Vagina (tissue), 2 donors: ENCODE data around the gene CSN1S1. TPM values are rescaled to one million over a fixed set of nuclear protein-coding genes. Genes with fewer than 3 reads are reported as not detected.
A peak's percentile ranks its signal among the peaks of the same experiment; 100 is the strongest.

Experiments
- DNase-seq, 2 donors: peaks; one replicate each; pipeline ENCODE4 v3.0.0-alpha.2; 2017; ENCODE audit errors: extremely low spot score in 2 of 2
- H3K27ac ChIP-seq: fragments of 200-600 bp; sonication (generic); one replicate; pipeline ENCODE4 v1.5.1; 2019
- H3K27me3 ChIP-seq: fragments of 200-600 bp; sonication (generic); one replicate; pipeline ENCODE4 v1.5.1; 2019
- H3K36me3 ChIP-seq, 2 donors: fragments of 200-600 bp; sonication (generic); one replicate each; pipeline ENCODE4 v1.5.1; 2017 to 2019
- H3K4me1 ChIP-seq: fragments of 200-600 bp; sonication (generic); one replicate; pipeline ENCODE4 v1.5.1; 2019
- H3K4me3 ChIP-seq, 2 donors: fragments of 200-600 bp; sonication (generic); 1 replicate in 1 of 2; 2 replicates in 1 of 2; pipeline ENCODE4 v1.5.1; 2016 to 2019
- H3K9me3 ChIP-seq: fragments of 200-600 bp; sonication (generic); one replicate; pipeline ENCODE4 v1.5.1; 2019
- CTCF ChIP-seq, 3 experiments: fragments of 450-650 bp in 2 of 3; fragments of 200-600 bp in 1 of 3; sonication (generic) in 1 of 3; IDR thresholded peaks; one replicate each; pipeline ENCODE4 v1.5.1; 2017 to 2019; ENCODE audit warnings: antibody characterized with exemption in 3 of 3, mild to moderate bottlenecking in 2 of 3, moderate library complexity in 2 of 3
- POLR2A ChIP-seq, 2 donors: fragments of 450-650 bp; IDR thresholded peaks; one replicate each; pipeline ENCODE4 v1.6.1; 2017; ENCODE audit warnings: antibody characterized with exemption in 2 of 2, mild to moderate bottlenecking in 2 of 2, moderate library complexity in 2 of 2
- POLR2AphosphoS5 ChIP-seq, 2 donors: sonication (generic); formaldehyde crosslinking; IDR thresholded peaks; one replicate each; pipeline ENCODE4 v1.9.0; 2017; ENCODE audit warnings: antibody characterized with exemption in 2 of 2, mild to moderate bottlenecking in 2 of 2, low read depth in 1 of 2; ENCODE audit not compliant: insufficient read depth in 1 of 2
- intact Hi-C: fragments of 100-400 bp; cut with DNase I; formaldehyde crosslinking; loops from one replicate; pipeline ENCODE4 v1.15.1; 2023
- total RNA-seq: library from RNA; depleted of rRNA; stranded (reverse); fragments of >200 nt; gene quantifications from one replicate; pipeline ENCODE4 v1.2.3, GENCODE V29; 2016

The CSN1S1 gene
- total RNA-seq, 1 donor from 2014 or later: not detected

- Histone ChIP-seq H3K27me3 (no peaks in the 10 kb centered on the region), H3K9me3 (no peaks in the 10 kb centered on the region), H3K36me3 (no peaks in the 10 kb centered on the region), H3K27ac (no peak overlapping the region), H3K4me3 (no peak overlapping the region), H3K4me1 (no peaks in the 10 kb centered on the region)
- TF ChIP-seq CTCF (IDR thresholded peaks at IDR 0.05): no peak
- no peak for TF ChIP-seq POLR2A (IDR thresholded peaks at IDR 0.05)
- no peak for TF ChIP-seq POLR2AphosphoS5 (IDR thresholded peaks at IDR 0.05; ENCODE audit: insufficient read depth in 1 of 2, low read depth in 1 of 2)
- no peak for DNase-seq
- intact Hi-C loops: no loop called here
Observed at GRCh38 chr4:69957209-69957608, 26.3 kb downstream of the CSN1S1 start.

DNA sequence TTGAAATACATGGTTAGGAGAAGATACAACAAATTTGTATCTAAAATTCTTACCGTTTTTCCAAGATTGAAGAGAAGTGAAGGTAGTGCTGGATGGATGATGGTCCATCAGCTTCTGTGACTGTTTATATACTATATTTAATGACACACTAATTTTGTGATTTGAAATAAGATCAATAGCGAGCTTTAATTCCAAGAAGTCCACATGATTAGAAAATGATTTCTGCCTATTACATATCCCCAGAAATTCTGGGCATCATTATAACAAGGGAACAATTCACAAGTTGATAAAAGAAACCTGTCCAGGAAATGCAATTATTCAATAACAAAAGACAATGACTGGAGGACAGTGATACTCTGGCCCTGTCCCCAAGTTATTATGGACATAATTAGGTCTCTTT lies 34.8 kb downstream of the CSN1S1 start, which contains the start of gene CSN2:
TSS of gene CSN2 (minus strand) at position 101 of the 400 bp plus-strand sequence. CDS start 4,733 bp downstream, outside the sequence.
- no peaks in the 10 kb centered on the region for H3K36me3 ChIP-seq

DNA sequence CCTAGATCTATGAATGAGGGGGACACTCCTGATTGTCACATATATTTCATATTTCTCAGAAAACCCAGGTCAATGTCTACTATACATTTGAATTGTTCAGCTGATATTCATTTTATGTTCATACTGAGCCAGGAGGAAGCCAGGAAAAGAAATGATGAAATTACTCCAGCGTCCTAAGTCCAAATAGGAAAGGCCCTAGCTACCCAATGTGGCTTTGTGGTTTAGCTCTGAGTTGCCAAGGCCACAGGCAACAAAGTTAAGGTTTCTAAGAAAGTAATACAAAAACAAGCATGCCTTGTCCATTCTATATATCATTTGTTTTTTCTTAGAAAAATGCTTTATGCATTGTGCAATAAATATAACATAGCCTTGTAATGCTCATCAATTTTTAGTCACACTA lies 39.2 kb downstream of the CSN1S1 start:
- no peaks in the 10 kb centered on the region for H3K36me3 ChIP-seq
- no peak for DNase-seq
- H3K4me3 ChIP-seq: no peak overlapping the region
- H3K9me3 ChIP-seq: no peaks in the 10 kb centered on the region
- no peak for TF ChIP-seq CTCF (IDR thresholded peaks at IDR 0.05)
- no peak for TF ChIP-seq POLR2A (IDR thresholded peaks at IDR 0.05)
- no peak for TF ChIP-seq POLR2AphosphoS5 (IDR thresholded peaks at IDR 0.05; ENCODE audit: insufficient read depth in 1 of 2, low read depth in 1 of 2)
- H3K27me3 ChIP-seq: no peaks in the 10 kb centered on the region
- intact Hi-C loops: no loop called here
- no peaks in the 10 kb centered on the region for H3K4me1 ChIP-seq
- no peak overlapping the region for H3K27ac ChIP-seq

More for the DNA sequence above, 34.8 kb downstream of the CSN1S1 start, which contains the start of gene CSN2:
- no peak for DNase-seq
- Histone ChIP-seq H3K4me1 (no peaks in the 10 kb centered on the region), H3K27me3 (no peaks in the 10 kb centered on the region), H3K9me3 (no peaks in the 10 kb centered on the region), H3K4me3 (no peak within 1 kb of the TSS), H3K27ac (no peak within 1 kb of the TSS)
- TF ChIP-seq POLR2AphosphoS5 (IDR thresholded peaks at IDR 0.05; ENCODE audit: insufficient read depth in 1 of 2, low read depth in 1 of 2) (no peak), POLR2A (IDR thresholded peaks at IDR 0.05) (no peak)
- intact Hi-C loops: no loop called here

GRCh38 chr4:69974631-69975030 lies 43.8 kb downstream of the CSN1S1 start:
- no peaks in the 10 kb centered on the region for H3K4me1 ChIP-seq
- H3K27ac ChIP-seq: no peak overlapping the region
- TF ChIP-seq POLR2AphosphoS5 (IDR thresholded peaks at IDR 0.05; ENCODE audit: insufficient read depth in 1 of 2, low read depth in 1 of 2): no peak
- no peak for TF ChIP-seq POLR2A (IDR thresholded peaks at IDR 0.05)
- intact Hi-C loops: no loop called here
- no peak overlapping the region for H3K4me3 ChIP-seq
- H3K36me3 ChIP-seq: no peaks in the 10 kb centered on the region
- H3K27me3 ChIP-seq: no peaks in the 10 kb centered on the region
- DNase-seq: no peak
- H3K9me3 ChIP-seq: no peaks in the 10 kb centered on the region

GRCh38 chr4:69977582-69977981 lies 46.7 kb downstream of the CSN1S1 start:
- DNase-seq: no peak
- Histone ChIP-seq H3K4me3 (no peak overlapping the region), H3K9me3 (no peaks in the 10 kb centered on the region), H3K27me3 (no peaks in the 10 kb centered on the region), H3K27ac (no peak overlapping the region), H3K4me1 (no peaks in the 10 kb centered on the region), H3K36me3 (no peaks in the 10 kb centered on the region)
- intact Hi-C loops: no loop called here
- TF ChIP-seq POLR2A (IDR thresholded peaks at IDR 0.05) (no peak), POLR2AphosphoS5 (IDR thresholded peaks at IDR 0.05; ENCODE audit: insufficient read depth in 1 of 2, low read depth in 1 of 2) (no peak), CTCF (IDR thresholded peaks at IDR 0.05) (no peak)

- intact Hi-C loops: no loop called here
- H3K4me3 ChIP-seq: no peak overlapping the region
- TF ChIP-seq POLR2AphosphoS5 (IDR thresholded peaks at IDR 0.05; ENCODE audit: insufficient read depth in 1 of 2, low read depth in 1 of 2) (peak in 1 of 2 donors; percentile 13), POLR2A (IDR thresholded peaks at IDR 0.05) (no peak), CTCF (IDR thresholded peaks at IDR 0.05) (no peak)
- no peak overlapping the region for H3K27ac ChIP-seq
- DNase-seq: no peak
- no peaks in the 10 kb centered on the region for H3K27me3 ChIP-seq
- no peaks in the 10 kb centered on the region for H3K4me1 ChIP-seq
- H3K9me3 ChIP-seq: no peaks in the 10 kb centered on the region
- H3K36me3 ChIP-seq: no peaks in the 10 kb centered on the region
Observed at GRCh38 chr4:69984030-69984443, 53.2 kb downstream of the CSN1S1 start.
